ENCODE measurements around the gene ZNF428. TPM values are rescaled to one million over a fixed set of nuclear protein-coding genes. Genes with fewer than 3 reads are reported as not detected.
A peak's percentile ranks its signal among the peaks of the same experiment; 100 is the strongest.

ZNF428 gene
- total and polyA plus RNA-seq, 11 donors, result 25.1 to 64.5 (median 31.3) TPM

DNA sequence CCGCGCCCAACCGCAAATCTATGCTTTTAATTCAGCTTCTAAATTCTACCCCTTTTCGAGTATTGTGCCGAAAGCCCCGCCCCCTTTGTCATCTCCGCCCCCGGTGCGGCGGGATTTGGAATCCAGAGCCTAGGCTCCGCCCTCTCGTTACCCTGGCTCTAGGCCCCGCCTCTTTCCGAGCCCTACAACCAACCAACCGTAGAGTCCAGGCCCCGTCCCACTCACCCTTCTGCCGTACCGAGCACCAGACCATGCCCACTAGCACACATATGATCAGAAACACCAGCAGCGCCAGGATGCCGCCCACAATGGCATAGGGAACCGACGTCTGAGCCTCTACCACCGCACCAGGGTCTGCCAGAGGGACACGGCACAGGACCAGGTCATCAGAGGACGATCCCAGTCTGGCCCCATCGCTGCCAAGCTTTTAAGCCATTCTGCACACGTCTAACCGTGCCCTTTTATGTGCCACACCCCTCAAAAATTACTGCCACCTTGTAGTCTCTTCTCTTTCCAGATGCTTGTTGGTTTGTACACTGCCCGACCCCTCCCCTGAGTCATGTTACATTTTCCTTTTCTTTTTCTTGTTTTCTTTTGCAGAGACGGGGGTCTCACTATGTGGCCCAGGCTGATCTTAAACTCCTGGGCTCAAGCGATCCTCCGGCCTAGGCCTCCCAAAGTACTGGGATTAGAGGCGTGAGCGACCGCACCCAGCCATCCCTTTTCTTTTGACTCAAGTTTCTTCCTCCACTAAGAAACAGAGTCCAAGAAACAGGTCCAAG, 4.7 kb upstream of the ZNF428 start:
- 77 to 86% (median 82%) methylated on average over 35 of the region's 35 CpGs for WGBS, 4 donors
- no peaks in the 10 kb centered on the region for H3K9me3 ChIP-seq
- no peak for TF ChIP-seq POLR2A (IDR thresholded peaks at IDR 0.05)
- TF ChIP-seq, protein P1, sequence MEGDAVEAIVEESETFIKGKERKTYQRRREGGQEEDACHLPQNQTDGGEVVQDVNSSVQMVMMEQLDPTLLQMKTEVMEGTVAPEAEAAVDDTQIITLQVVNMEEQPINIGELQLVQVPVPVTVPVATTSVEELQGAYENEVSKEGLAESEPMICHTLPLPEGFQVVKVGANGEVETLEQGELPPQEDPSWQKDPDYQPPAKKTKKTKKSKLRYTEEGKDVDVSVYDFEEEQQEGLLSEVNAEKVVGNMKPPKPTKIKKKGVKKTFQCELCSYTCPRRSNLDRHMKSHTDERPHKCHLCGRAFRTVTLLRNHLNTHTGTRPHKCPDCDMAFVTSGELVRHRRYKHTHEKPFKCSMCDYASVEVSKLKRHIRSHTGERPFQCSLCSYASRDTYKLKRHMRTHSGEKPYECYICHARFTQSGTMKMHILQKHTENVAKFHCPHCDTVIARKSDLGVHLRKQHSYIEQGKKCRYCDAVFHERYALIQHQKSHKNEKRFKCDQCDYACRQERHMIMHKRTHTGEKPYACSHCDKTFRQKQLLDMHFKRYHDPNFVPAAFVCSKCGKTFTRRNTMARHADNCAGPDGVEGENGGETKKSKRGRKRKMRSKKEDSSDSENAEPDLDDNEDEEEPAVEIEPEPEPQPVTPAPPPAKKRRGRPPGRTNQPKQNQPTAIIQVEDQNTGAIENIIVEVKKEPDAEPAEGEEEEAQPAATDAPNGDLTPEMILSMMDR (IDR thresholded peaks at IDR 0.05), result no peak
- H3K4me3 ChIP-seq, result no peak overlapping the region
- H3K4me1 ChIP-seq, result peaks cover 0 to 10% (median 6%) of the 10 kb centered on the region in 12 donors
- H3K27ac ChIP-seq, result no peak overlapping the region
- intact Hi-C loops (cut with DNase I), result no loop called here
- peaks cover 0 to 2% (median 0%) of the 10 kb centered on the region in 9 donors for H3K27me3 ChIP-seq
- H3K36me3 ChIP-seq, result no peaks in the 10 kb centered on the region
- no peak for ATAC-seq
- no peak for DNase-seq

- TF ChIP-seq, protein P1 (IDR thresholded peaks at IDR 0.05), result no peak
- TF ChIP-seq POLR2A (IDR thresholded peaks at IDR 0.05), result no peak
- peaks cover 0 to 2% (median 0%) of the 10 kb centered on the region in 9 donors for H3K27me3 ChIP-seq
- no peaks in the 10 kb centered on the region for H3K9me3 ChIP-seq
- no peak overlapping the region for H3K27ac ChIP-seq
- intact Hi-C loops (cut with DNase I), result no loop called here
- DNase-seq (no peak), ATAC-seq (no peak)
- no peaks in the 10 kb centered on the region for H3K36me3 ChIP-seq
- H3K4me1 ChIP-seq, result peaks cover 0 to 18% (median 13%) of the 10 kb centered on the region in 12 donors
- 84 to 100% (median 90%) methylated on average over 1 of the region's 1 CpG for WGBS, 4 donors
- no peak overlapping the region for H3K4me3 ChIP-seq
Measured at GRCh38 chr19:43622956-43623355, 3.5 kb upstream of the ZNF428 start.

GRCh38 chr19:43622070-43622469, 2.6 kb upstream of the ZNF428 start:
- Histone ChIP-seq H3K27me3 (peaks cover 0 to 2% (median 0%) of the 10 kb centered on the region in 9 donors), H3K9me3 (no peaks in the 10 kb centered on the region), H3K36me3 (no peaks in the 10 kb centered on the region), H3K4me1 (peaks cover 0 to 18% (median 13%) of the 10 kb centered on the region in 12 donors), H3K4me3 (no peak overlapping the region), H3K27ac (no peak overlapping the region)
- intact Hi-C loops (cut with DNase I), result no loop called here
- TF ChIP-seq, protein P1 (IDR thresholded peaks at IDR 0.05), result no peak
- no peak for TF ChIP-seq POLR2A (IDR thresholded peaks at IDR 0.05)
- DNase-seq (no peak), ATAC-seq (no peak)
- WGBS, 4 donors, result 59 to 85% (median 72%) methylated on average over 4 of the region's 4 CpGs

DNA sequence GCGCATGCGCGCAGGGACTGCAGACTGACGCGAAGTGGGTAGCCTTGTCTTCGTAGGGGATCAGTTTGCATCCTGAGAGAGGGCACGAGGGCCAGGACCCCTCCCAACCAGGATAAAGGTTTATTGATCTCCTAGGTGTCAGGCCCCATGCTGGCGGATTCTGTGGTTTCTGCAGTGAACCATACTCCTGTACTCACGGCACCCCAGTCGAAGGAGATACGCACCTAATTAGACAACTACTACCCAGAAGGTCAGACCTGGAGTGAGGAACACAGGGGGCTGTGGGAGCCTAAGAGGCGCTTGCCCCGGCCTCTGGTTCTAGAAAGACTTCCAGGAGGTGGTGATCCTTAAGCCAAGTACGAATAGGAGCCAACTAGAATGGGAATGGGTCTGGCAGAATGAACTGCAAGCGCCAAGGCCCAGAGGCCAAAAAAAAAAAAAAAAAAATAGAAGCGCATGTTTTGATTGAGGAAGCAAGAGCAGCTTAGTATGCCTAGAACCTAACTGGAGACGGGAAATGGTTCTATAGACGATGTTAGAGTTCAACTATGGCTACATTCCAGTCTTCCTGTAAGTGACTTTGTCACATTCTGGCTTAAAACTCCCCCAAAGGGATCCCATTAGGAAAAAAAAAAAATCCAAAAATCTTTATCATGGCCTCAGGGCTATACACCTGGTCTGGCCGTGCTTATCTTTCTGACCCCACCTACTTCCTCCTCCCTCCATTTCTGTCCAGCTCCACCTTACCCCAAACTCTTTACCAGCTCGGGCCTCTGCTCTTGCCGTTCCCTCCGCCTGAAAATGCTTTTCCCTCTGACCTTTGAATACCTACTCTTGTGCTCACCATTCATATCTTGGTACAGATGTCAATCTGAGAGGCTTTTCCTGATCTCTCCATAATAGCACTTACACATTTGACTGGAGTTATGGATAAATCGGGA, 902 bp upstream of the ZNF428 start:
- peak overlapping the region; percentile 48 to 98 (median 76) for H3K4me3 ChIP-seq
- no peak for TF ChIP-seq POLR2A (IDR thresholded peaks at IDR 0.05)
- TF ChIP-seq, protein P1 (IDR thresholded peaks at IDR 0.05), result no peak
- peak overlapping the region; percentile 87 to 99 (median 96) for H3K27ac ChIP-seq
- intact Hi-C loops (cut with DNase I), result no loop called here
- peaks cover 0 to 2% (median 0%) of the 10 kb centered on the region in 9 donors for H3K27me3 ChIP-seq
- DNase-seq (no peak), ATAC-seq (peak in 1 of 4 donors; percentile 11)
- WGBS, 4 donors, result 47 to 52% (median 48%) methylated on average over 23 of the region's 23 CpGs
- no peaks in the 10 kb centered on the region for H3K9me3 ChIP-seq
- peaks cover 0 to 18% (median 13%) of the 10 kb centered on the region in 12 donors for H3K4me1 ChIP-seq
- H3K36me3 ChIP-seq, result no peaks in the 10 kb centered on the region

Data from heart left ventricle (tissue), 16 donors.